Fibroblast of pulmonary artery (primary cell): Measurements from ENCODE around the gene GFRA4.
A peak's percentile ranks its signal among the peaks of the same experiment; 100 is the strongest.

Source experiments
- DNase-seq: peaks from one replicate; pipeline ENCODE4 v3.0.0-alpha.2; 2010; ENCODE audit warnings: low read depth
- H3K4me3 ChIP-seq: replicated peaks from 2 replicates; pipeline ENCODE4 v1.5.1; 2011; ENCODE audit warnings: low read depth, mild to moderate bottlenecking, control low read depth, low read length, moderate library complexity
- TF ChIP-seq, protein P1 (sequence below): IDR thresholded peaks from 2 replicates; pipeline ENCODE4 v1.5.1; 2011; ENCODE audit warnings: mild to moderate bottlenecking, control low read depth, low read length, inconsistent platforms; ENCODE audit errors: missing control alignments

GFRA4 gene

DNA sequence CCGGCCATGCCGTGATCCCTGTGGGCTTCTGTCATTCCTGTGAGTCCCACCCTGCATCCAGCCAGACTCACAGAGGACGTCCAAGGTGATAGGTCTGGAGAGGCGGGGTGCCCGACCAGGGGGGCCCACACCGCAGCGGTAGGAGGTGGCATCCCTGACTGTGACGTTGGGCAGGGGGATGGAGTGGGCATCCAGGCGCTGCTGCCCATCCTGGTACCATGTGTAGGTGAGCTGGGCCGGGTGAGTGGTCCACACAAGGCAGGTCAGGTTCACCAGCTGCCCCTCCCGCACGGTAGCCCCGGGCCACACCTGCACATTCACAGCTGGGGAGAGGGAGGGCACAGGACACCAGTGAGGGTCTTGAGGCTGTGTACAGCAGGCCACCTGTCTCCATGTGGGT lies 30.2 kb upstream of the GFRA4 start:
- TF ChIP-seq, protein P1, sequence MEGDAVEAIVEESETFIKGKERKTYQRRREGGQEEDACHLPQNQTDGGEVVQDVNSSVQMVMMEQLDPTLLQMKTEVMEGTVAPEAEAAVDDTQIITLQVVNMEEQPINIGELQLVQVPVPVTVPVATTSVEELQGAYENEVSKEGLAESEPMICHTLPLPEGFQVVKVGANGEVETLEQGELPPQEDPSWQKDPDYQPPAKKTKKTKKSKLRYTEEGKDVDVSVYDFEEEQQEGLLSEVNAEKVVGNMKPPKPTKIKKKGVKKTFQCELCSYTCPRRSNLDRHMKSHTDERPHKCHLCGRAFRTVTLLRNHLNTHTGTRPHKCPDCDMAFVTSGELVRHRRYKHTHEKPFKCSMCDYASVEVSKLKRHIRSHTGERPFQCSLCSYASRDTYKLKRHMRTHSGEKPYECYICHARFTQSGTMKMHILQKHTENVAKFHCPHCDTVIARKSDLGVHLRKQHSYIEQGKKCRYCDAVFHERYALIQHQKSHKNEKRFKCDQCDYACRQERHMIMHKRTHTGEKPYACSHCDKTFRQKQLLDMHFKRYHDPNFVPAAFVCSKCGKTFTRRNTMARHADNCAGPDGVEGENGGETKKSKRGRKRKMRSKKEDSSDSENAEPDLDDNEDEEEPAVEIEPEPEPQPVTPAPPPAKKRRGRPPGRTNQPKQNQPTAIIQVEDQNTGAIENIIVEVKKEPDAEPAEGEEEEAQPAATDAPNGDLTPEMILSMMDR, result no peak
- no peak for DNase-seq
- H3K4me3 ChIP-seq, result no peak overlapping the region

DNA sequence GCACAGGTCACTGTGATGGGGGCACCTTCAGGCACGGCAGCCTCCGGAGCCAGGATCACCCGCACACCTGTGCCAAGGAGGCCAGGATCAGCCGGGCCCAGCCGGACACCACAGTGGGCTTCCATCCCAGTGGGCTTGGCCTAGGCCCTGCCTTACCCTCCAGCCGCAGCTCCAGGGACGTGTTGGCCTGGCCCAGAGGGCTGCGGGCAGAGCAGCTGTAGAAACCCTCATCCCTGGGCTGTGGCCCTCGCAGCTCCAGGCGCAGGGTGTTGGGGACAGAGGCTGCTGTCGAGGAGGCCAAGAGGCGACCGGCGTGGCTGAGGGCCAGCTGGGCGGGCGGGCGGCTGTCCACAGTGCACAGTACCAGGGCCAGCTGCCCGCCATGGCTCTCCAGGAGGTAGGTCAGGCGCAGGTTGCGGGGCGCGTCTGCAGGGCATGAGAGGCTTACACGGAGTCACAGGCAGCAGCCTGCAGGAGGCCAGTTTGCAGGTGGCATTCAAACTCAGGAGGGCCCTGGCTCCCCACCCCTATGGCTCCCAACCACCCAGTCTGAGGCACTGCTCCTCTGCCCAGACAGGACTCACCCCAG lies 29.6 kb upstream of the GFRA4 start:
- TF ChIP-seq, protein P1, result no peak
- no peak for DNase-seq
- no peak overlapping the region for H3K4me3 ChIP-seq

DNA sequence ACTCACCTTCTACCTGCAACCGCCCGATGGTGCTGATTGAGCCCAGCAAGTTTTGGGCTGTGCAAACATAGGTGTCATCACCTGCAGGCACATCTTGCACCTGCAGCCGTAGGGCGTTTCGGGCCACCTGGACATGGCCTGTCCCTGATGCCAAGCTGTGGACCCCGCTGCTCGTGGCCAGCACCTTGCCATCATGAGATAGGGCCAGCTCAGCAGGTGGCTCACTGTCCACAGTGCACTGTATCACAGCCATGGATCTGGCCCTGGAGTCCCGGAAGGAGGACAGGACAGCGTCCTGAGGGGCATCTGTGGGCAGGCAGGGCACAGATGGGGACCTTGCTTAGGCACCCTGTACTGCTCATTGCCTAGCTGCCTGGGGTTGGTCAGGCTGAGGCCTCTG lies 28.7 kb upstream of the GFRA4 start:
- no peak for DNase-seq
- H3K4me3 ChIP-seq, result no peak overlapping the region
- TF ChIP-seq, protein P1, result no peak

DNA sequence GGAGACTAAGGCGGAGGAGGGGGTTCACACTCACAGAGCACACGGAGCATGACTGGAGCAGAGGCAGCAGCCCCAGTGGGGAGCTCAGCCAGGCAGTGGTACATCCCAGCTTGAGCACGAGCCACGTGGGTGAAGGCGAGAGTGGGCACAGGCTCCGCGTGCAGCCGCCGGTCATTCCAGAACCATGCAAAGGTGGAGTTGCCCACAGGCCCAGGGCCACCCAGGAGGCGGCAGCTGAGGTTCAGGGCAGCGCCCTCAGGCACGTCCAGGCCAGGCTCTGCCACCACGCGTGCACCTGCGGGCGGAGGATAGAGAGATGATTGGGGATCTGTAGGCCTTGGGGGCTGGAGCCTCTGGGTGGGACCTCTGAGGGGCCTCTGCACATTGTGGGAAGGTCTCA lies 28.1 kb upstream of the GFRA4 start:
- TF ChIP-seq, protein P1, result no peak
- DNase-seq, result no peak
- H3K4me3 ChIP-seq, result no peak overlapping the region

DNA sequence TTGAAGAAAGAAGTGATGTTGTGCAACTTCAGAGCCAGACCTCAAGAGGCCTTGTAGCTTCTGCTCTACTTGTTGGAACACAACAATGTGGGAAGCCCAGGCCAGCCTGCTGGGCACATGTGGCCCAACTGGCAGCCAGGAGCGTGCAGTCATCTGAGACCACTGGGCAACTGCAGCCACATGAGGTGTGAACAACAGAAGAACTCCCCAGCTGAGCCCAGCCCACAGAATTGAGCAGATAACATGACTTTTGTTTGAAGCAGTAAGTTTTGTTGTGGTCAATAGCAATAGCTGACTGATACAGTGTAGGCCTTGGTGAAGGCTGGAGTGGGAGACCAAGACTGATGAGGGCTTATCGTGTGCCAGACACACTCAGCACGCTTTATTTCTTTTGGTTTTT lies 27.2 kb upstream of the GFRA4 start:
- H3K4me3 ChIP-seq, result no peak overlapping the region
- TF ChIP-seq, protein P1, result no peak
- no peak for DNase-seq

DNA sequence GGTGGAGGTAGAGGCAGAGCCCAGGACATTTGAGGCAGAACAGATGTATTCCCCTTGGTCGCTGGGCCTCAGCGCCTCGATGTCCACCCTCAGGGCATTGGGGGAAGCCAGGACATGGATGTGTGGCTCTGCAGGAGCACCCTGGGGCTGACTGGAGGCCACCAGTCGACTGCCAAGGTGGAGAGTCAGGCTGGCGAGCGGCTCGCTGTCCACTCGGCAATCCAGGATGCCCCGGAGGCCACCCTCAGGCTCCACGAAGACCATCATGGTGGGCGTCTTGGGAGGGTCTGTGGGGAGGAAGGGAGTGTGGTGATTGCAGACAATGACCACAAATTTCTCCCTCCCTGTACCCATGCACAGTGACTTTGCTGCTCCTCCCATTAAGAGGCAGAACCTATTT lies 26.8 kb upstream of the GFRA4 start:
- TF ChIP-seq, protein P1, result no peak
- H3K4me3 ChIP-seq, result no peak overlapping the region
- DNase-seq, result no peak

DNA sequence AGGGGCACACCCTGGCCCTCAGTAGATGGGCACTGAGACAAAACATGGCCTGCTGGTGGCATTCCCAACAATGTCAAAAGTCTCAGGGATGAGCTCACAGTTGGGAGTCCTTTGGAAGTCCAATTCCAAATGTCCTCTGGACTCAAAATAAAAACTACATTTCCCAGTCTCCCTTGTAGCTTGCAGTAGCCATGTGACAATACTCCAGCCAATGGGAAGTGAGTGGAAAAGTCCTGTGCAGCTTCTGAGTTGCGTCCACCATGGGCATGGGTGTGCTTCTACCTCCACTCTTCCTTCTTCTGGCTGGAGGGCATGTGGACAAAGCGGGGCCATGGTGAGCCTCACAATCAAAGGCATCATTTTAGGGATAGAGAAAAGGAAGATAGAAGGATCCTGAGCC lies 24.5 kb upstream of the GFRA4 start:
- no peak overlapping the region for H3K4me3 ChIP-seq
- peak; percentile 75 for DNase-seq
- TF ChIP-seq, protein P1, result no peak
